GM21723 (cell line): ENCODE results near the gene PKHD1.

Source experiments
- ATAC-seq: cut with Tn5 transposase; IDR thresholded peaks from one replicate; pipeline ENCODE4 v1.9.1; 2021; ENCODE audit warnings: mild to moderate bottlenecking, moderate library complexity; ENCODE audit not compliant: unreplicated experiment

Gene PKHD1

DNA sequence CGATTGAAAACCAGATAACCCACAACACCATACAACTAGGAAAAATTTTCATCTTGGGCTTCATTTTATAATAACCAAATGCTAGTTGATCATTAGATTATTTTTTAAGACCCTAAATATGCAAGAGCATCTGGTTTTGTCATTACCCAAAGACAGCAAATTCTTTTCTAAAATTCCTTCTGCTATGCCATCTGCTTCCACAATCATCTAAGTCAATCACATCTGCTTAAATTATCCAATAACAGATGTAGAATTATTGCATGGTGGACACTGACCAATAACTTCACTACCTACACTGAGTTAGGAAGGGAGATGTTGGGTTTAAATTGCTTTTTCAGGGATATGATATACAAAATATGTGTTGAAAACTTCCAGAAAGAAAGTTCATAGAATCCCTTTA is 41.9 kb downstream of the PKHD1 start:
- ATAC-seq, result no peak

DNA sequence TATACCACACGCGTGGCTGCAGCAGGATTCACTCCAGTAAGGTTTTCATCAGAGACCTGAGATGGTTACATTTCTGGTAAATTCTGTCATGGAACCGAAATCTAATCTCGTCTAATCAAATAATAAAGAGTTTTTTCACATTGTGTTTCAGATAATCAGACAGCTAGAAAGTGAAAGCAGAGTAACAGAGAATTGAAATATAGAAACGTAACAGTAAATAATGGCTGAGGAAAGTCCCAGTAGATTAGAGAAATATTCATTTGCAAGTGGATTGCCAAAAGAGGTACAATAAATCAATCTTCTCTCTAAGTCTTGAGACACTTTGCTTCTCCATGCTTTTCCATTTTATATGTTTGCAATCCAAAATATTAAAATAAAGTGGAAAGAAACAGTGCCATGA is 42.4 kb downstream of the PKHD1 start:
- no peak for ATAC-seq

DNA sequence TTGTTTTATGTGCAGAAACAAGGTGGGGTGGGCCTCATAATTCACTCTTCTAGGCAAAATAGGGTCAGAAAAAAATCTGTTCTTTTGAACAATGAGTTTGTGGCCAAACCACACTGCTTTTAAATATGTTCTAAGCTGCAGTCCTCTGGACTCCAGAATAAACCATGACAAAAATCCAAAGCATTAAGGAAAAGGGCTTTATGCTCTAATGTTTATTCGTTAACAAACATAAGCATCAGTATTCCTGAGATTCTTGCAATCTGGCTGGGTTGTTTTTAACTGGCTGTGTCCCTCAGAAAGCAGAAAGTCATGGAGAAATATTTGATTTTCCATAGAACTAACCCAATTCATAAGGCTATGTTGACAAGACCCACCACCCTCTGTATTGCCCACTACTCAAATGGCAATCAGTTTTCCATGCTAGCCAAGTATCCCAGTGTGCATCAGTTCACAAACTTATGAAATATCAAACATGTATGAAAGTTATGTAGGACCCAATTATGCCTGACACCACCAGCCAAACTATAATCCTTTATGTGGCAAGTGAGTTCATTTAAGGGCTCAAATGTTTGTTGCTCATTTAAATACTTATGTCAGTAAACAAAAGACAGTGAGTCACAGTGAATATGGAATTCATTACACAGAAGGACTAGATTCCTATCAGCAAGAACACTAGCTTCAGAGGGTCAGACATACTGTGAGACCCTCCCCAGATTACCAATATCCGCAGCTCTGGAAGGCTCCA is 45.1 kb downstream of the PKHD1 start:
- ATAC-seq, result no peak

DNA sequence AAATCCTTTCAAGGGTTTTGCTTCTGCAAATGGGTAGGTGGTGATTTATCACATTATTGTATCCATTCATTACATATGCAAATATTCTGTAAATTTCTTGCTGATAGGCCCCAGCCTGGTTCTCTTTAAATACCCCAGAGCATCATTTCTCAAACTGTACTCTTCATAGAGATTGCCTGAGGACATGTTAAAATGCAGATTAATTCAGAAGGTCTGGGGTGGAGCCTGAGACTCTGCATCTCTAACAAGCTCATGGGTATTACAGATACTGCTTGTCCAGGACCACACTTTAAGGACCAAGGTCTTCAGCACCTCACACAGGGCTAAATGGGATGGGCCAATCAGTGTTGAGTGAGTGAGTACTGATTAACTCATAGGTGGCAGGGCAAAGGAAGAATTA is 46.3 kb downstream of the PKHD1 start:
- ATAC-seq, result no peak

DNA sequence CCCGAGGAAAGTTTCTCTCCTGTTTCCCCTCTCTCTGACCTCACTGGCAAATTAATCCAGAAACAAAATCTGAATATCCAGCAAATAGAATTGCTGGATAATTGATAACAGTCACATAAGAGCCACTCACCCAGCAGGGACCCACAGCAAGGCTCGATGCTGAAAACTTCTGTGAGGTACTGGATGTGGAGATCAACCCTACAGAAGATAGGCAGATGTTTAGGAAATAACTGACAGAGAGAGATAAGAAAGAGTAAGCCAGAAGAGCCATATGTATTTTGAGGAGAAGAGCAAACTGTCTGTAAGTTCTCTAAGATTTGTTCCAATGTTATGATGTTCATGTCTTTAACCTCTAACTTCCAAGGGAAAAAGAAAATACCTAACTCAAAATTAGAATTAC is 59.7 kb downstream of the PKHD1 start:
- ATAC-seq, result no peak

DNA sequence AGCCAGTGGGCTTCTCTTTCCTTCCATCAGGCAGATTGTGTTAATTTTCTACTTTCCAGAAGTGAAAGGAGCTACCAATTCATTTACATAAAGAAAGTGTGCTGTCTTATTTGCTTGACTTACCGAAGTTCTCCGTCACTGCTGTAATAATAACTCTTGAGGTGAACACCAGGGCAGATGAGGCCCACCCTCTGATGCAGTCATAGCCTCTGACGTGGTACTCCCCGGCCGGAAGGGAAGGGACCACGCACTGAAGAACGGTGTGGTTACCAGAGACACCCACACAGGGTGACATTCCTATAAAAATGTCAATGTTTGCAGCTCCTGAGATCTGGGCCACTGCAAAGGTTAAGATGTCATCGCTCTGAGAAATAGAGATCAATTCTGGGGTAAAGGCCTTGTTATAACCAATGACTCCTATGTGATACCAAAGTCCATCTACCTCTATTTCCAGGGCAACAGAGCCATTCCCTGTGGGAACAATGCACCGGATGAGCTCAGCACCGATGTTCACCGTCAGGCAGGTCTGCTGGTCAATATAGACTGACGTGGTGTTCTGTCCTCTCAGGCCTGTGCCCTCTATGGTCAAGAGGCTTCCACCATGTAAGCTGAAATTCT is 62.9 kb downstream of the PKHD1 start:
- ATAC-seq, result no peak

DNA sequence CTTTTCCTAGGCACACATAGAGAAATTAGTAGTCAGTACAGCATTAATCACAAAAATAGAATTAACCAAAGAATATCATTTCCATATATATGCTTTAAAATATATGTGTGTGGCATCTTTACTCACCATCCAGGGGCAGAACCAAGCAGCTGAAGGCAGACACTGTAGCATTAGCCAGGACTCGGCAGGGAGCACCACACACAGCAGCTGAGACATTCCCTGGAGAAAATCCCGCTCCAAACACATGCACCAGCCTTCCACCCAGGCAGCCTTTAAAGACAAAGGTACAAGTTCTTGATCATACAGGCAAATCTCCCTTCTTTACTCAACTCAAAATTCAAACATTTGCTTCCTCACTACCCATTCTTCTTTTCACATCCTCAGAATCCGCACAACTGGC is 64.7 kb downstream of the PKHD1 start:
- no peak for ATAC-seq

DNA sequence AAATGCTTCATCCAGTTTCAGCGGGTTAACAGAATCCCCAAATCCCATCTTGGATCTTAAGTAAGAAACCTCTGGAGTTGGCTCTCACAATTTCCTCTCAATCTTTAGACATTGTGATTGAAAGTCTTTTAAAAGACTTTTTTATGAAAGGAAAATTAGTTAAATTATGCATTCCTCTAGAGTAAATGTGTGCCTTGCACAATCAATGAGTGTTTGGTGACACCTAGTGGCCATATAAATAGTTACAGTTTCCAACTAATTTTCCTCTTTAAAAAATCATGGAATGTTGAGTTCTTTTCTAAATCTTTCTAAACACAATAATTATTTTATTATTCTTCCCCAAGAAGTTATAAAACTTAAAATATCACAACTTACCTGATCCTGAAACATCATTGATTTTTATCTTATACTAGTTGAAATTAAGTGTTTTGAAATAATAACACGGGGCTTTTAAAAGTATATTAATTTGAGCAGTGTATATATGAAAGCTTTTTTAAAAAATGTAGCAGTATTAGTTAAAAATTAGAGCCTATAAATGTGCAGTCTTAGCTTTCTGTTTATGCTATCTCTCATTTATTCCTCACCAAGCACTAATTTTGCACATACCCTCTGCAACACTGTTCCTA is 66.4 kb downstream of the PKHD1 start:
- peak; percentile 52 for ATAC-seq

DNA sequence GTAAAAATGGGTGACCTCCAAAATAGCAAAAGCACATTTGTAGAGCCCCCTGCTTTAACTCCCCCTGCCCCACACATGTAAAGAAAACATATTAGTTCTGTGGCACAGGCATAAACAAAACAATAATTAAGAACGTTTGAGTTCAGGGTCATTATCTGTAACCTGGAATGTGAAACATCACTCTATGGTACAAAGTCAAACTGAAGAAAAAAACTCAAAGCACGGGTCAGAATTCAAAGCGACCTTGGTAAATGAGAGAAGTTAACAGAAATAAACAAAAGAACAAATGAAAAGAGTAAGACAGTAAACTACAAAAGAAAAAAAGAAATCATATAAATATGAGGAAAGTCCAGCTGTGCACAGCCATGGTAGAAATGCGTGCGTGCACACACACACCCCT is 67.5 kb downstream of the PKHD1 start:
- ATAC-seq, result no peak

DNA sequence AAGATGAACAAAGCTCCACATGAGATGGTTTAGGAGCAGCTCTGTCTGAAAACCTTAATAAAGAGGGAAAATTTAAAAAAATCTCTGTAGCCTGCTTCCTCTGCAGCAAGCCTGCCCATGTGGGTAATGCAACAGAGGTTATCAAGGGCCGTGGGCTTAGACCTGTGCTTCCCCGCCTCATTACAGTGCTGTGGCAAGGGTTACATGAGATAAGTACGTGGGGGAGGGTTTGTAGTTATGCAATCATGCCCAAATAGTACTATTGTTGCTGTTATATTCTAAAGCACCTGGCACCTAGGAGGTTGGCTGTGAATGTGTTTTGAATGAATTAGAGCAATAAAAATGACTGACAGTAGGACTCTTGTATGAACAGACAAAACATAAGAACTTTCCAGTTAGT is 68.3 kb downstream of the PKHD1 start:
- ATAC-seq, result no peak

DNA sequence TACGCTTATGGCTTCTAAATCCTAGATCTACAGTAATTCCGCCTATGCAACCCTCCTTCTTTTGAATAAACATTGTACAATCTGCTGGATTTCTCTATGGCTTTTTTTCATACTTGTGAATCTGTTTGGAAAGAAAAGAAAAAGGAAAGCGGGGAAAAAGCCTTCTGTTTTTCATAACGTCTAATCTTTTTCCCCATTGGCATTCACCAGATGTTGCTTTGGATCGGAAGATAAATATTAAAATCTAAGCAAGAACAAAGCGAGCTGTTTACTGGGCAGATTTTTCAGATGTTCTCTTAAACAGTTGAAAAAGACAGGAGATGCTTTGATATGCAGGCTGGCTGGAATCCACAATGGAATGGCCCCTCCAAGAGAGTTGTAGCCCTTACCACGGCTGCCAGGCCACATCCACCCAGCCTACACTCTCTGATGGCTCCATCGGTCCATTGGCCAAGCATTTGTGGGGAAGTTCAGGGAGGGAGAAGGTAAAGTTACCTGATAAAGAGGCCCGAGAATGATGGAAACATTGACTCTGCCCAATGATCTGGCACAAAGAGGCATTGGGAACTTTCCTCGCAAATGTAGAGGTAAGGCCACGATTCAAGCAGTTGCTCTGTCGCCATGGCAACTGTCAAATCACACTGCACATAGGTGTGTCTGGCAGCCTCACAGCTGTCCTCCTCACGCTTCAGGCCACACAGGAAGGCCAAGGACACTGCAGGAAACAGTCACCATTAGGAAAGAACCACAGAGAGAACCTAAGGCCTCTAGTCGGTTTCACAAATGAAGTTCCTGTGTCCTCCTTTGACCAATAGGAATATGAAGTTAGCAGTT is 70.3 kb downstream of the PKHD1 start:
- no peak for ATAC-seq

DNA sequence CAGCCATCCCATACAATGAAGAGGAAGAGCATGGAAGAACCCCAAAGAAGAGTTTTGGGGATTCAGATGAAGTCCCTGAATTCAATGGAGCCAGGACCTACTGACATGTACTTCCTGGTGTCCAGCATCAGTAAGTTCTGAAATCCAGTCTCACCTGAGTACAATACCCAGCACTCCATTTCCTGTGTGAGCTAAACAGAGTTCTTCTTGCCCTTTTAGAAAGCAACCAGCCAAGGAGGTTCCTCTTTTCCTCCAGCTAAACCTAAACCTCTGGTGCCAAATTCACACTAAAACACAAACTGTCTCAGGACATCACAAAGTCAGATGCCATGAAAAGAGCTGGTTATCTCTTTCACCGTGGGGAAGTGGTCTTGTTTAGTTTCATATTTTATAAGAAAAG is 71.5 kb downstream of the PKHD1 start:
- ATAC-seq, result no peak

DNA sequence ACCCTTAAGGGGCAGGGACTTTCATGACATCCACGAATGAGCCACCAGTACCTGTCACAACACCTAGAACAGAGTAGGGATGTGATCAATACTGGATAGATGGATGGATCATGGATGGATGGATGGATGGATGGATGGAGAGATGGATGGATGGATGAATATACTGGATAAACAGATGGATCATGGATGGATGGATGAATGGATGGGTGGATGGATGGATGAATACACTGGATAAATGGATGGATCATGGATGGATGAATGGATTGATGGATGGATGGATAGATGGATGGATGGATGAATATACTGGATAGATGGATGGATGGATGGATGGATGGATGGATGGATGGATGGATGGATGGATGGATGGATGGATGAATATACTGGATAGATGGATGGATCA is 73.0 kb downstream of the PKHD1 start:
- no peak for ATAC-seq

DNA sequence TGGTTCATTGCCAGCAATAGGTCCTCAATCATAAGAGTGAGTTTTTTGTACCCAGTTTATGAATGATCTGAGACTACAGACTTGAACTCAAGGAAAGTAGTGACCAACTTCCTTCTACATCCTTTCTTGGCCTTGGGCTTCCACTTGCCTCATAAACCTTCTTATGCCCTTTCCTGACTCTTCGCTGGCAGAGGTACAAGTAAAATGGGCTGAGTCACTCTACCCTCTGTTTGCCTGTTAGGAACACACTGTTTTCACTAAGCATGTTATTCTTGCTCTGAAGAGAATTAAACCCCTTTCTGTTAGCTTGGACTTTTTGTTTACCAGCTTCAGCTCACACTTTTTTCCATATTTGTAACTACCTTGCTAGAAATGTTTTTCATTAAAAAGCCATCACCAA is 74.4 kb downstream of the PKHD1 start:
- no peak for ATAC-seq

DNA sequence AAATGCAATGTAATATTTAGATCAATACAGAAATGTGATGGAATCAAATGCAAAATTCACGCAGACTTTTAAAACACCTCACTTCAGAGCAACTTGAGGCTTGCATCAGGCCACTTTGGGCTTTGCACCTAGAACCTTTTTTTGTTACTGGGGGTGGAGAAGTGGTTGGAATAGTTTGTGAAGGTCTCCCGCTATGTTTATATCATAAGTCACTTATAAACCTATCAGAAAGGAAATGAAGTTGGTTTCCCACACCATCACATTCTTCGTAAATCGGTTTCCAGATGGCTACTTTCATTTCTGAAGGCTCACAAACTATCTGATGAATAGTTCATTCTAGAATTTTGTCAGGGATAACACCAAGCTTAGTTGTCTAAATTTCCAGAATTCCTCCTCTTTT is 74.8 kb downstream of the PKHD1 start:
- no peak for ATAC-seq

DNA sequence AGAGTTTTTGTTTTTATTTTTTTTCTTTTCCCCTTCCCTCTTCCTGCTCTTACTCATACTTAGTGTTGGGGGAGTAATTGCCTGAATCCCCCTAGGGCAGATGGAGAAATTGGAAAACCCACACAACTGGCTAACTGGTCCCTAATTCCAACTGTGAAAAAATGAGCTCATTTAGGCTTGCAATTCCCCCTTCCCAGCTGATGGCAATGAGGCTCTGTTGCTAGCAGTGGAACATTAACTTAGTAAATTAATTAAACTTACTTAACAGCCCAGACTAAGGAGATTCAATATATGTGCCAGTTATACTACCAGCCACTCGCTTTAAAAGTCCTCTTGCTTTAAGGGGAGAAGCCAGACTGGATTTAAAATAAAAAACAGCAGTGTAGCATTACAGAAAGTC is 76.6 kb downstream of the PKHD1 start:
- no peak for ATAC-seq

DNA sequence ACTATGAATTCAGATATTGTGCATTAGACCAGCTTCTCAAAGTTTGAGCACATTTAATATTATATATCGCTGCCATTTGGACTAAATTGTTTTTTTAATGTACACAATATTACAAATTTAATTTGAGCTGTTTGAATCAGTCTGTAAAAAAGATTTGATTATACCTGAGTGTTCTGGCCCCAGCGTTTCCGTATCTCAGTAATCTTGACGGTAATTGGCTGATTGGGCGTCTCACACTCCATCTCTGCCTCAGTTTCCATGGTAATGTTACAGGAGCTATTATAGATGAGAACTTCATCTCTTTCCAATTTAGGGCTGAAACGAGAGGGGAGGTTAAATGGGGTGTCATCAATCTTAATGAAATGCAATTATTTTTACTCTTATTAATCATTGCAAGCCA is 77.3 kb downstream of the PKHD1 start:
- no peak for ATAC-seq

DNA sequence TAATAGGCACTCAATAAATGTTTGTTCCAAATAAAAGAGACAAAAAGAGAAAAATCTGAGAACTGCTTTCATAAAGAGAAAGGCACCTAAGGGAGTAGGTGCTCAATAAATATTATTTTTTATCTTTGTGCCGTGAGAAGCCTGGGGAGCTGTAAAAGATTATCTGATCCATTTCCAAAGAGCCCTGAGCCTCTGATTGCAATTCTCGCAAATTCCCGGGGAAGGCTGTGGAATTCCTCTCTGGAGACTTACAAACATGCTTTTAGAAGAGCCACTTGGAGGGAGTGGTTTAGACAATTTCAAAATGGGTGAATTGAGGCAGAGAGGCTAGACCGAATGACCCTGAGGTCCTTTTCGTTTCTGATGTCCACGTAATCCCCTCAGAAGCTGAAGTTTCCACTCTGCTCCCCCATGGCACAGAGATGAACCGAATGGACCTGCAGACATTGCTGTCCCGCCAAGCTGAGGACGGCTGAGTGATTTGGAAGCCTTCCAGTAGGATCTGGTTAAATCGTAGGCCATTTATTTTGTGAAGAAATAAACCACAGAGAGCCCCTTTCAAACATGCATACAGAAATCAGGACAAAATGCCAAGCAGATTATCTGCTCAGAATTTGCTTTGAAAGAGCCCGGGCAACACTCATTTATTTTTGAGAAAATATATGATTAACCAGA is 77.8 kb downstream of the PKHD1 start:
- no peak for ATAC-seq

DNA sequence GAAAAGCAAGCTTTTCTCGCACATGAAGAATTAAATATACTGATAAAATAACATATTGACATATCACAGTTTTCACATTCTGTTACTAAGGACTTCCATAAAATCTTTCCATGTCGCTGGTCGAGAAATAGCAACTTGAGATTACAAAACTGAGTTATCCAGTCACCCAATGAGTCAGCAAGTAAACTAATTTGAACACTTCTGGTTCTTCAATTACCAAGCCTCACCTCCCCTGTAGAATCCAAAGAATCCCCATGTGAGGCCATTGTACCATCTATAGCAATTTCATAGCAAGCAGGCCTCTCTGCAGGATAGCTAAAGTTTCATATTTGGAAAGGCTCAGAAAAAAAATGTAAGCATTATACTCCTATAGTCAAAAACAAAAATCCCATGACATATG is 87.3 kb downstream of the PKHD1 start:
- ATAC-seq, result no peak

DNA sequence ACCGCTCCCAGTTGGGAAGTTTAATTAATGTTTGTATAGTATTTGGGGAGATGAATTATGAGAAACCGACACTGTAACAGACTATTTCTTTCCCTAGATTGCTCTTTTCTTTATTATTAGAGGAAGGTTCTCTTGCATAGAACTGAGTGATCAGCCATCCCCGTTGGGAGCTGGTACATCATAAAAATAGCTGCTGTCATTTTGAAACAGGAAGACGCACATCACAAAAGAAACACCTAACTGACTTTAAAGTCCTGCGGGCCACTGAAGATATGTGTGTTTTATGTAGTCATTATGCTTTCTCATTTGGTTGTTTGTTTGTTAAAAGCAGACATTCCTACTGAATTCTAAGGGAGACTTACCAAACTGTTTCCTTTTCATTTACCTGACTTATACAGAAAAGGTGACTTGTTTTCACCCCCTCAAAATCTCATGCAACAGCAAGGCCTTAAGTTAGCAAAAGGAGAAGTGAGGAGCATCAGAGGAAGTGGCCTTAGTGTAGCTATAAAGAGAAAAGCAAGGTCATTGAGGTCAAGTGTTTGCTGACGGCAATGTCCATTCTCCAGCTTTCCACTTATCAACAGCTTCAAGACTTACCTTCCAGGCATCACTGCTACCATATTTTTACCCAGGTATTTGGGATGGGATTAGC is 91.0 kb downstream of the PKHD1 start:
- ATAC-seq, result peak; percentile 96
